Activated CD4-positive, CD25-positive, alpha-beta regulatory T cell treated with anti-CD3 and anti-CD28 coated beads, Interleukin-2, amount 50 U/mL, for 24 hours (primary cell): ENCODE data around the gene CBFA2T2.
A peak's percentile ranks its signal among the peaks of the same experiment; 100 is the strongest.
"Not testable (repeated sequence)": the region's sequence is repeated elsewhere in the genome, so short reads cannot be mapped to it uniquely, and the experiment has no call there.

ENCODE experiments used
- ATAC-seq, 2 donors: fragments of 150-1000 bp; cut with Tn5 transposase; one replicate each; pipeline ENCODE4 v1.10.0; 2021; ENCODE audit warnings: mild to moderate bottlenecking in 1 of 2, moderate library complexity in 1 of 2

CBFA2T2 gene

GRCh38 chr20:33472868-33473435 is 16.9 kb upstream of the CBFA2T2 start:
- ATAC-seq: no peak

GRCh38 chr20:33474097-33474873 is 15.6 kb upstream of the CBFA2T2 start:
- no peak for ATAC-seq

- no peak for ATAC-seq
Measured at GRCh38 chr20:33474963-33475362, 14.9 kb upstream of the CBFA2T2 start.

GRCh38 chr20:33475381-33476152 is 14.3 kb upstream of the CBFA2T2 start:
- ATAC-seq: no peak

- no peak for ATAC-seq
Measured at GRCh38 chr20:33477386-33478234, 12.3 kb upstream of the CBFA2T2 start.

- no peak for ATAC-seq
Measured at GRCh38 chr20:33480048-33480447, 9.8 kb upstream of the CBFA2T2 start.

GRCh38 chr20:33481431-33481941 is 8.4 kb upstream of the CBFA2T2 start:
- ATAC-seq: no peak

GRCh38 chr20:33482581-33482980 is 7.3 kb upstream of the CBFA2T2 start:
- no peak for ATAC-seq

- ATAC-seq: not testable (repeated sequence)
Measured at GRCh38 chr20:33483186-33483585, 6.7 kb upstream of the CBFA2T2 start.

- no peak for ATAC-seq
Measured at GRCh38 chr20:33488201-33488600, 1.7 kb upstream of the CBFA2T2 start.

- not testable (repeated sequence) for ATAC-seq
Measured at GRCh38 chr20:33488661-33489494, 1.0 kb upstream of the CBFA2T2 start.

GRCh38 chr20:33489495-33490022 is 337 bp upstream of the CBFA2T2 start:
- peak; percentile 96 for ATAC-seq

GRCh38 chr20:33490934-33491656 is 1.2 kb downstream of the CBFA2T2 start:
- ATAC-seq: no peak

- ATAC-seq: no peak
Measured at GRCh38 chr20:33493076-33493766, 3.3 kb downstream of the CBFA2T2 start.

- not testable (repeated sequence) for ATAC-seq
Measured at GRCh38 chr20:33496776-33497175, 6.9 kb downstream of the CBFA2T2 start.

GRCh38 chr20:33499355-33499754 is 9.5 kb downstream of the CBFA2T2 start:
- no peak for ATAC-seq

- ATAC-seq: no peak
Measured at GRCh38 chr20:33501000-33501399, 11.1 kb downstream of the CBFA2T2 start.

GRCh38 chr20:33503564-33503963 is 13.7 kb downstream of the CBFA2T2 start:
- no peak for ATAC-seq

- ATAC-seq: no peak
Measured at GRCh38 chr20:33506576-33506975, 16.7 kb downstream of the CBFA2T2 start.

GRCh38 chr20:33507461-33507860 is 17.6 kb downstream of the CBFA2T2 start:
- no peak for ATAC-seq
